ENCODE measurements around the gene LAD1. TPM values are rescaled to one million over a fixed set of nuclear protein-coding genes. Genes with fewer than 3 reads are reported as not detected.

LAD1 gene
- total and polyA plus RNA-seq, 2 donors = 12.6 to 14.6 TPM

GRCh38 chr1:201335901-201336300, 63.2 kb downstream of the LAD1 start:
- Histone ChIP-seq H3K4me3 (ENCODE audit: low read depth, low read length) (no peak overlapping the region), H3K27ac (ENCODE audit: low read depth) (no peak overlapping the region), H3K4me1 (ENCODE audit: insufficient read depth) (no peaks in the 10 kb centered on the region), H3K36me3 (ENCODE audit: insufficient read depth) (no peaks in the 10 kb centered on the region)
- DNase-seq (ENCODE audit: extremely low spot score) = no peak
- 84% methylated on average over 3 of the region's 3 CpGs for WGBS

GRCh38 chr1:201335174-201335870, 63.8 kb downstream of the LAD1 start:
- WGBS = 87% methylated on average over 10 of the region's 10 CpGs
- H3K4me1 ChIP-seq (ENCODE audit: insufficient read depth) = no peaks in the 10 kb centered on the region
- no peaks in the 10 kb centered on the region for H3K36me3 ChIP-seq (ENCODE audit: insufficient read depth)
- no peak overlapping the region for H3K4me3 ChIP-seq (ENCODE audit: low read depth, low read length)
- no peak overlapping the region for H3K27ac ChIP-seq (ENCODE audit: low read depth)
- DNase-seq (ENCODE audit: extremely low spot score) = no peak

- no peak for DNase-seq (ENCODE audit: extremely low spot score)
- H3K27ac ChIP-seq (ENCODE audit: low read depth) = no peak overlapping the region
- no peak overlapping the region for H3K4me3 ChIP-seq (ENCODE audit: low read depth, low read length)
- 68% methylated on average over 11 of the region's 11 CpGs for WGBS
- H3K4me1 ChIP-seq (ENCODE audit: insufficient read depth) = no peaks in the 10 kb centered on the region
- no peaks in the 10 kb centered on the region for H3K36me3 ChIP-seq (ENCODE audit: insufficient read depth)
Measured at GRCh38 chr1:201334325-201335173, 64.6 kb downstream of the LAD1 start.

GRCh38 chr1:201332616-201333335, 66.3 kb downstream of the LAD1 start:
- Histone ChIP-seq H3K4me1 (ENCODE audit: insufficient read depth) (no peaks in the 10 kb centered on the region), H3K4me3 (ENCODE audit: low read depth, low read length) (no peak overlapping the region), H3K36me3 (ENCODE audit: insufficient read depth) (no peaks in the 10 kb centered on the region), H3K27ac (ENCODE audit: low read depth) (no peak overlapping the region)
- WGBS = 95% methylated on average over 10 of the region's 10 CpGs
- no peak for DNase-seq (ENCODE audit: extremely low spot score)

- Histone ChIP-seq H3K27ac (ENCODE audit: low read depth) (no peak overlapping the region), H3K4me1 (ENCODE audit: insufficient read depth) (no peaks in the 10 kb centered on the region), H3K4me3 (ENCODE audit: low read depth, low read length) (no peak overlapping the region), H3K36me3 (ENCODE audit: insufficient read depth) (no peaks in the 10 kb centered on the region)
- WGBS = 95% methylated on average over 8 of the region's 8 CpGs
- no peak for DNase-seq (ENCODE audit: extremely low spot score)
Measured at GRCh38 chr1:201332021-201332420, 67.1 kb downstream of the LAD1 start.

- Histone ChIP-seq H3K4me3 (ENCODE audit: low read depth, low read length) (no peak overlapping the region), H3K4me1 (ENCODE audit: insufficient read depth) (no peaks in the 10 kb centered on the region), H3K27ac (ENCODE audit: low read depth) (no peak overlapping the region), H3K36me3 (ENCODE audit: insufficient read depth) (no peaks in the 10 kb centered on the region)
- no peak for DNase-seq (ENCODE audit: extremely low spot score)
- 91% methylated on average over 7 of the region's 7 CpGs for WGBS
Measured at GRCh38 chr1:201331166-201331565, 68.0 kb downstream of the LAD1 start.

Other genes with a start within 250 kb of the LAD1 start
- gene TMEM9, start 244.8 kb downstream of the LAD1 start, total RNA-seq = 46.4 TPM
- gene TMEM9, start 244.8 kb downstream of the LAD1 start, polyA plus RNA-seq = 91.9 TPM
- 0.69 TPM for gene IGFN1, start 208.5 kb downstream of the LAD1 start, total RNA-seq
- 0.14 TPM for gene IGFN1, start 208.5 kb downstream of the LAD1 start, polyA plus RNA-seq
- 4.0 TPM for gene PKP1, start 115.8 kb downstream of the LAD1 start, total RNA-seq
- 2.5 TPM for gene PKP1, start 115.8 kb downstream of the LAD1 start, polyA plus RNA-seq
- 15.2 TPM for gene TNNT2, start 21.6 kb downstream of the LAD1 start, total RNA-seq
- gene TNNT2, start 21.6 kb downstream of the LAD1 start, polyA plus RNA-seq = 94.9 TPM
- 21.3 TPM for gene TNNI1, start 22.4 kb upstream of the LAD1 start, total RNA-seq
- not detected for gene TNNI1, start 22.4 kb upstream of the LAD1 start, polyA plus RNA-seq
- 15.2 TPM for gene PHLDA3, start 69.9 kb upstream of the LAD1 start, total RNA-seq
- gene PHLDA3, start 69.9 kb upstream of the LAD1 start, polyA plus RNA-seq = 134 TPM
- 719 TPM for gene CSRP1, start 107.8 kb upstream of the LAD1 start, total RNA-seq
- 4,390 TPM for gene CSRP1, start 107.8 kb upstream of the LAD1 start, polyA plus RNA-seq
- gene NAV1, start 139.8 kb upstream of the LAD1 start, total RNA-seq = 27.5 TPM
- gene NAV1, start 139.8 kb upstream of the LAD1 start, polyA plus RNA-seq = 19.0 TPM

Measured in urinary bladder (tissue), 4 donors.